Activated CD8-positive, alpha-beta T cell treated with anti-CD3 and anti-CD28 coated beads, Interleukin-2, amount 10 ng/mL, durations not matched to agents 7 days and 5 days (primary cell): ENCODE results near the gene SLMAP. TPM values are rescaled to one million over a fixed set of nuclear protein-coding genes. Genes with fewer than 3 reads are reported as not detected.

Source experiments
- ATAC-seq: fragments of 150-1000 bp; cut with Tn5 transposase; one replicate; pipeline ENCODE4 v1.10.0; 2021; ENCODE audit warnings: moderate library complexity
- CTCF ChIA-PET: fragments of 350-600 bp; sonication (Branson Sonifier 250); formaldehyde crosslinking; loops from one replicate; lab custom pipeline; 2021; ENCODE audit warnings: antibody characterized with exemption; lab: Charles Lee
- POLR2A ChIA-PET: fragments of 350-600 bp; sonication (Branson Sonifier 250); formaldehyde crosslinking; loops from one replicate; lab custom pipeline; 2021; ENCODE audit warnings: antibody characterized with exemption; lab: Charles Lee
- DNase-seq: peaks from one replicate; pipeline ENCODE4 v3.0.0-alpha.2; 2020
- H3K27ac Mint-ChIP-seq: one replicate; pipeline ENCODE4 v1.8.0; 2021; ENCODE audit warnings: mild to moderate bottlenecking, mixed read lengths
- H3K27me3 Mint-ChIP-seq: one replicate; pipeline ENCODE4 v1.8.0; 2021; ENCODE audit warnings: low read depth, mixed read lengths
- H3K36me3 Mint-ChIP-seq: one replicate; pipeline ENCODE4 v1.8.0; 2021; ENCODE audit warnings: low read depth, mixed read lengths
- H3K4me1 Mint-ChIP-seq: one replicate; pipeline ENCODE4 v1.8.0; 2021; ENCODE audit warnings: low read depth, mixed read lengths
- H3K4me3 Mint-ChIP-seq: one replicate; pipeline ENCODE4 v1.8.0; 2021; ENCODE audit warnings: mild to moderate bottlenecking, mixed read lengths
- H3K9me3 Mint-ChIP-seq: one replicate; pipeline ENCODE4 v1.8.0; 2022; ENCODE audit warnings: mixed read lengths; ENCODE audit not compliant: insufficient read depth
- total RNA-seq, 2 experiments: library from RNA; stranded (reverse); gene quantifications; one replicate each; pipeline ENCODE4 v1.2.3, GENCODE V29; 2021

SLMAP gene
- total RNA-seq, 2 experiments from 2014 or later, result 63.0 to 65.1 TPM

- ChIA-PET CTCF (no interaction called here), POLR2A (no interaction called here)
- Mint-ChIP-seq H3K9me3 (no peaks in the 10 kb centered on the region), H3K36me3 (no peaks in the 10 kb centered on the region), H3K27ac (no peak overlapping the region), H3K4me3 (no peak overlapping the region), H3K27me3 (no peaks in the 10 kb centered on the region), H3K4me1 (peaks cover 14% of the 10 kb centered on the region)
- DNase-seq (no peak), ATAC-seq (no peak)
Measured at GRCh38 chr3:57960174-57960505, 204.0 kb downstream of the SLMAP start.

- Mint-ChIP-seq H3K36me3 (no peaks in the 10 kb centered on the region), H3K9me3 (no peaks in the 10 kb centered on the region), H3K4me3 (no peak overlapping the region), H3K27me3 (no peaks in the 10 kb centered on the region), H3K27ac (no peak overlapping the region), H3K4me1 (peaks cover 14% of the 10 kb centered on the region)
- CTCF ChIA-PET, result interaction anchor here (1.1 to 1.7 kb wide), 4 partner anchors 24 to 51 kb away, joined by 3 to 10 read pairs (median 4); partner anchors contain the start of gene FLNB
- ATAC-seq (no peak), DNase-seq (no peak)
- POLR2A ChIA-PET, result no interaction called here
Measured at GRCh38 chr3:57961177-57961827, 205.2 kb downstream of the SLMAP start.

GRCh38 chr3:57961828-57962447 is 205.8 kb downstream of the SLMAP start:
- ChIA-PET CTCF (interaction anchor here (0.8 to 1.7 kb wide), 11 partner anchors 10 to 216 kb away, joined by 3 to 10 read pairs (median 4); partner anchors contain the start of gene FLNB), POLR2A (no interaction called here)
- ATAC-seq, result no peak
- Mint-ChIP-seq H3K4me3 (no peak overlapping the region), H3K27me3 (no peaks in the 10 kb centered on the region), H3K9me3 (no peaks in the 10 kb centered on the region), H3K36me3 (no peaks in the 10 kb centered on the region), H3K4me1 (peaks cover 14% of the 10 kb centered on the region), H3K27ac (no peak overlapping the region)
- DNase-seq, result no peak

- POLR2A ChIA-PET, result no interaction called here
- CTCF ChIA-PET, result interaction anchor here (0.8 to 1.7 kb wide), 10 partner anchors 10 to 215 kb away, joined by 3 to 10 read pairs (median 4); partner anchors contain the start of gene FLNB
- H3K27me3 Mint-ChIP-seq, result no peaks in the 10 kb centered on the region
Measured at GRCh38 chr3:57962448-57962834, 206.3 kb downstream of the SLMAP start.

GRCh38 chr3:57963811-57964346 is 207.8 kb downstream of the SLMAP start:
- H3K27me3 Mint-ChIP-seq, result no peaks in the 10 kb centered on the region
- H3K4me3 Mint-ChIP-seq, result no peak overlapping the region
- ATAC-seq (no peak), DNase-seq (no peak)
- ChIA-PET CTCF (no interaction called here), POLR2A (no interaction called here)
- no peaks in the 10 kb centered on the region for H3K9me3 Mint-ChIP-seq
- H3K27ac Mint-ChIP-seq, result no peak overlapping the region
- peaks cover 16% of the 10 kb centered on the region for H3K4me1 Mint-ChIP-seq
- H3K36me3 Mint-ChIP-seq, result no peaks in the 10 kb centered on the region

More at GRCh38 chr3:57962448-57962834, 206.3 kb downstream of the SLMAP start:
- Mint-ChIP-seq H3K27ac (no peak overlapping the region), H3K4me1 (peaks cover 17% of the 10 kb centered on the region), H3K4me3 (no peak overlapping the region), H3K36me3 (no peaks in the 10 kb centered on the region), H3K9me3 (no peaks in the 10 kb centered on the region)
- ATAC-seq, result no peak
- no peak for DNase-seq

- H3K9me3 Mint-ChIP-seq, result no peaks in the 10 kb centered on the region
- ATAC-seq (no peak), DNase-seq (no peak)
- POLR2A ChIA-PET, result no interaction called here
- H3K27ac Mint-ChIP-seq, result no peak overlapping the region
- H3K4me1 Mint-ChIP-seq, result peaks cover 8% of the 10 kb centered on the region
- CTCF ChIA-PET, result no interaction called here
- H3K36me3 Mint-ChIP-seq, result no peaks in the 10 kb centered on the region
- no peaks in the 10 kb centered on the region for H3K27me3 Mint-ChIP-seq
- H3K4me3 Mint-ChIP-seq, result no peak overlapping the region
Measured at GRCh38 chr3:57966829-57967228, 210.7 kb downstream of the SLMAP start.

- no peak for ATAC-seq
- Mint-ChIP-seq H3K4me3 (no peak overlapping the region), H3K9me3 (no peaks in the 10 kb centered on the region), H3K4me1 (peaks cover 8% of the 10 kb centered on the region), H3K27ac (no peak overlapping the region), H3K27me3 (no peaks in the 10 kb centered on the region), H3K36me3 (no peaks in the 10 kb centered on the region)
- CTCF ChIA-PET, result no interaction called here
- no peak for DNase-seq
- POLR2A ChIA-PET, result no interaction called here
Measured at GRCh38 chr3:57967590-57967989, 211.5 kb downstream of the SLMAP start.

GRCh38 chr3:57968501-57968900 is 212.4 kb downstream of the SLMAP start:
- CTCF ChIA-PET, result no interaction called here
- no peak overlapping the region for H3K27ac Mint-ChIP-seq
- no peaks in the 10 kb centered on the region for H3K27me3 Mint-ChIP-seq
- no peaks in the 10 kb centered on the region for H3K9me3 Mint-ChIP-seq
- DNase-seq (no peak), ATAC-seq (no peak)
- peaks cover 8% of the 10 kb centered on the region for H3K4me1 Mint-ChIP-seq
- POLR2A ChIA-PET, result no interaction called here
- H3K4me3 Mint-ChIP-seq, result no peak overlapping the region
- H3K36me3 Mint-ChIP-seq, result no peaks in the 10 kb centered on the region

GRCh38 chr3:57971975-57972374 is 215.9 kb downstream of the SLMAP start:
- peaks cover 8% of the 10 kb centered on the region for H3K4me1 Mint-ChIP-seq
- no peaks in the 10 kb centered on the region for H3K9me3 Mint-ChIP-seq
- no peak overlapping the region for H3K4me3 Mint-ChIP-seq
- H3K27ac Mint-ChIP-seq, result no peak overlapping the region
- ChIA-PET CTCF (interaction anchor here (1.0 kb wide), 1 partner anchor 9 kb away, joined by 4 read pairs; no protein-coding TSS in a partner anchor), POLR2A (no interaction called here)
- no peaks in the 10 kb centered on the region for H3K27me3 Mint-ChIP-seq
- no peak for ATAC-seq
- DNase-seq, result no peak
- H3K36me3 Mint-ChIP-seq, result no peaks in the 10 kb centered on the region

GRCh38 chr3:57972531-57973111 is 216.5 kb downstream of the SLMAP start:
- no peak overlapping the region for H3K4me3 Mint-ChIP-seq
- no peaks in the 10 kb centered on the region for H3K36me3 Mint-ChIP-seq
- H3K9me3 Mint-ChIP-seq, result no peaks in the 10 kb centered on the region
- CTCF ChIA-PET, result interaction anchor here (1.0 kb wide), 1 partner anchor 10 kb away, joined by 4 read pairs; no protein-coding TSS in a partner anchor
- H3K4me1 Mint-ChIP-seq, result peaks cover 3% of the 10 kb centered on the region
- no peaks in the 10 kb centered on the region for H3K27me3 Mint-ChIP-seq
- H3K27ac Mint-ChIP-seq, result no peak overlapping the region
- no peak for ATAC-seq
- POLR2A ChIA-PET, result no interaction called here
- no peak for DNase-seq

- ATAC-seq (no peak), DNase-seq (no peak)
- ChIA-PET POLR2A (no interaction called here), CTCF (no interaction called here)
- no peaks in the 10 kb centered on the region for H3K27me3 Mint-ChIP-seq
- H3K4me1 Mint-ChIP-seq, result no peaks in the 10 kb centered on the region
- H3K27ac Mint-ChIP-seq, result no peak overlapping the region
- no peaks in the 10 kb centered on the region for H3K9me3 Mint-ChIP-seq
- H3K4me3 Mint-ChIP-seq, result no peak overlapping the region
- no peaks in the 10 kb centered on the region for H3K36me3 Mint-ChIP-seq
Measured at GRCh38 chr3:57973715-57974477, 217.8 kb downstream of the SLMAP start.
